Neural cell (in vitro differentiated cells): Measurements from ENCODE around the gene SLC7A14.

Experiments
- CTCF ChIP-seq: fragments of 450-650 bp; IDR thresholded peaks from 2 replicates; pipeline ENCODE4 v1.5.1; 2014; ENCODE audit warnings: antibody characterized with exemption, mild to moderate bottlenecking, moderate library complexity; ENCODE audit not compliant: poor library complexity, severe bottlenecking
- EP300 ChIP-seq: fragments of 450-650 bp; conservative IDR thresholded peaks from 2 replicates; pipeline ENCODE4 v1.6.1; 2014; ENCODE audit warnings: antibody characterized with exemption, mild to moderate bottlenecking, moderate library complexity; ENCODE audit not compliant: poor library complexity, severe bottlenecking
- POLR2AphosphoS5 ChIP-seq: IDR thresholded peaks from 2 replicates; pipeline ENCODE4 v1.6.1; 2012
- SMC3 ChIP-seq: fragments of 450-650 bp; conservative IDR thresholded peaks from 2 replicates; pipeline ENCODE4 v1.6.1; 2014; ENCODE audit warnings: antibody characterized with exemption, mild to moderate bottlenecking, moderate library complexity; ENCODE audit not compliant: poor library complexity

GRCh38 chr3:170524073-170524472 lies 61.8 kb downstream of the SLC7A14 start:
- TF ChIP-seq CTCF: no peak
- TF ChIP-seq SMC3: no peak
- TF ChIP-seq POLR2AphosphoS5: no peak
- no peak for TF ChIP-seq EP300
